Measurements from ENCODE around the gene PSMA7.

The PSMA7 gene

GRCh38 chr20:62171245-62171644 lies 28.1 kb upstream of the PSMA7 start:
- FAIRE-seq, result no peak

DNA sequence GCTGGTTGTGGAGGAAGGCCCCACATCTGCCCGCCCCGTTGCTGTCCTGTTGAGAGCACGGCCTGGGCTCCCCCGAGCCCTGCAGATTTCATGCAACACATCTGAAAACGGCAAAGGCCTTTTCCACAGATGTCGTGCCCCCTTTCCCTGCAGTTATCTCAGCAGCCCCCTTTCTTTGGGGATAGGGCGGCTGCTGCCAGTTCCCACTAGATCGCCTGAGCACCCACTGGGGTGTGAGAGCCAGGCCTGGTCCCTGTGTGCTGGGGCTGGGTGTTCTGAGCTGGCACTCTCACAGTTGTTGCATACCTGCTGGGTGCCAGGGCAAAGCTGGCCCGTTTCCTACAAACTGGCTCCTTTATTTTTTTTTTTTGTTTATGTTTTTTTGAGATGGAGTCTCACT lies 27.3 kb upstream of the PSMA7 start:
- no peak for FAIRE-seq

DNA sequence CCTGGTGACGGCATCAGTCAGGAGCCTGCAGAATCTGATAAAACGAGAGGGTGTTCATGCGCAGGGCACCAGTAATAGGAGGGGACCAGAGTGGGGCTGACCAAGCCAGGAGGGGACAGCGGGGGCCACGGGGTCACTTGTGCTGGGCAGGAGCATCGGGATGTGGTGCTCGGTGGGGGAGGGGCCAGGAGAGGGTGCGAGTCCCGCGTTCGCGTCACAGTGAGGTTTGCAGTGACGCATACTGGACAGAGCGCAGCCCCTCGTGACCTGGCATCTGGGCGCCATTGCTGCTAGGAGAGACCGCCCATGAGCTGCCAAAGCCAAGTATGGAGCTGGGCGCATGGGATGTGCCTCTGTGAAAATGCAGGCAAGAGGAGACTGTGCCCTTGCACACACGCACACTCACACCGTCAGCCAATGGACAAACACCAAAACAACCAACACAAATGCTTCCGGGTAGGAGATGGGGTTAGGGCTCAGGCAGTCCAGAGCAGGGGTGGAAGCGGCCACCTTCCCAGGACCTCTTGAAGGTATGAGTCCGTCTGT lies 25.8 kb upstream of the PSMA7 start:
- FAIRE-seq, result no peak

DNA sequence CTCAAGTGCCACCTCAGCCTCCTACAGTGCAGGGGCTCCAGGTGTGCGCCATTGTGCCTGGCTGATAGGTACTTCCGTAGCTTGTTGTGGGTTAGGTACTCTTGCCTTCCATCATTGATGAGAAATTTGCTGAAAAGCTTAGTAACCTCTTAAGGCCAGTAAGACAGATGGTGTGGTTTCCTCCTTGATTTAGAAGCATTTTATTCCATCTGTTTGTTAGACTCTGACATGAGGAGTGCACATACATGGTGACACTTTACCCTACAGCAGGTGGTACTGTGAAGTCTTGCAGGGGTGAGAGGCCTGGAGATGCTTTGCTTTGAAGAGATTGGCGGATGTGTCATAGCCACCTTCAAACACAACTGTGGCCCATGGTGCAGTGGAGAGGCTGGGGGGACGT lies 24.9 kb upstream of the PSMA7 start:
- no peak for FAIRE-seq

DNA sequence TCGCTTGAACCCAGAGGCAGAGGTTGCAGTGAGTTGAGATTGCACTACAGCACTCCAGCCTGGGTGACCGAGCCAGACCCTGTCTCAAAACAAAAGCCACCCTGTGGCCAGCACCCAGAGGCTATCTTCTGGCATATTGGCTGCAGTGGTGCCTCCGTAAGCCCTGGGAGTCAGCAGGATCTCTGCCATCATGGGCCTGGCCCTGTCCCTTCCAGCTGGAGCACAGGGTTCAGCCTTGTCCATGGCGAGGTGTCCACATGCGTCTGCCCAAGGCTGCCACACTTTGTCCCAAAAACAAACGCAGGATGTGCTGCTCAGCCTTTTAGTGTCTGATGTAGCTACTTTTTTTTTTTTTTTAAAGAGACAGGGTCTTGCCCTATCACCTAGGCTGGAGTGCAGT lies 24.3 kb upstream of the PSMA7 start:
- FAIRE-seq, result no peak

DNA sequence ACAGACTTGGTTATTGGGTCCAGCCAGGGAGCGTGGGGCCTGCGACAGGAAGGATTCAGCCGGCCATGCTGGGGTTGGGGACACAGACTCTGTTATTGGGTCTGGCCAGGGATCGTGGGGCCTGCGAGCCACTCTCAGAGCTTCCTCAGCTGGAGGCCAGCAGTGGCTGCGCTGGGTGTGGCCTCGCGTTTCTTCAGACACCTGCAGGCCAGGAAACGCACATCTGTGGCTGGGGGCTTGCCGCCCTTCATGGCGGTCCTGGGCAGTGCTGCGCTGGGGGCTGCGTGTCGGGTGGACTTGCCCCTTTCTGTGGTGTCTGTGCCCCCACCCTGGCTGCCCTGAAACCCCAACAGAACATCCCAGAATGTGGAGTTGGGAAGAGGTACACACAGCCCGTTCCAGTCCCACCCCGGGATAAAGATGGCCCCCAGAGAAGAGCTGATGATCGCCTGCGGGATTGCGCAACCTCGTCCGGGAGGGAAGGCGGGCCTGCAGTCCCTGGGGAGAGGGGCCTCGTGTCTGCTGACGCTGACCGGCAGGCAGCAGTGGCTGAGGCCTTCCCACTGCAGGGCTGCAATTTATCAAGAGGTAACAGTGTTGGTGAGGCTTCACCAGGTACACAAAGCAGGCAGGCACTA lies 22.7 kb upstream of the PSMA7 start:
- FAIRE-seq, result no peak

DNA sequence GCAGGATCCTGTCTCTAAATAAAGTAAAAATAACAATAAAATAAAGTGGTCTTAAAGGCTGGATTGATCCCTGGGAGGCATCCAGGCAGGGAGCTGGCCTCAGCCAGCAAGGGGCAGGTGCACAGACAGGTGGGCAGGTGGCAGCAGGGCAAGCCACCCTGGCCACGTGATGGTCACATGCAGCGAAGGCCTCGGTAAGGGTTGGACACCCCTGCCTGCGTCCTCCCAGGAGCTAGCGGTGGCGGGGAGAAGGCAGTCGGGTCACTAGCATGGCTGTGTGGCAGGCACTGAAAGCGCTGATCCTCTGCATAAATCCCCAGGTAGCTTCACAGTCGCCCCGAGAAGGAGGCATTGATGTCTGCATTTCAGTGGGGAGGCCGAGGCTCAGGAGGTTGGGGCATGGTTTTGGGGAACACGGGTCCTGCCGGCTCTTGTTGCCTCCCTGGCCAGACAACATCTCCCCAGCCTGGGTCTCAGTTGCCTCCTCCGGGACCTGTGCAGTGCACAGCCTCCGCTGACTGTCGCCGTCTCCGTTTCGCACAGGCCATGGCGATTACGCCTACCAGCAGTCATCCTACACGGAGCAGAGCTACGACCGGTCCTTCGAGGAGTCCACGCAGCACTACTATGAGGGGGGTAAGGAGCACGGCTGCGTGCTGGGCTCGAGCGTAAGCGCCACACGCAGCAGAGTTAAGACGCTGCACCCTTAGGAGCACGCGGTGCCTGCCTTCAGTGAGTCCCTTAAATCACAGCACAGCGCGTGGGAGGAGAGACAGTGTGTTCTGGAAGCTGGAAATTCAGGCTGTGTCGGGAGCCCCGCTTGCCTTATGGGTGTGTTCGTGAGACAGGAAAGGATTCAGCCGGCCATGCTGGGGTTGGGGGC lies 21.9 kb upstream of the PSMA7 start:
- no peak for FAIRE-seq

DNA sequence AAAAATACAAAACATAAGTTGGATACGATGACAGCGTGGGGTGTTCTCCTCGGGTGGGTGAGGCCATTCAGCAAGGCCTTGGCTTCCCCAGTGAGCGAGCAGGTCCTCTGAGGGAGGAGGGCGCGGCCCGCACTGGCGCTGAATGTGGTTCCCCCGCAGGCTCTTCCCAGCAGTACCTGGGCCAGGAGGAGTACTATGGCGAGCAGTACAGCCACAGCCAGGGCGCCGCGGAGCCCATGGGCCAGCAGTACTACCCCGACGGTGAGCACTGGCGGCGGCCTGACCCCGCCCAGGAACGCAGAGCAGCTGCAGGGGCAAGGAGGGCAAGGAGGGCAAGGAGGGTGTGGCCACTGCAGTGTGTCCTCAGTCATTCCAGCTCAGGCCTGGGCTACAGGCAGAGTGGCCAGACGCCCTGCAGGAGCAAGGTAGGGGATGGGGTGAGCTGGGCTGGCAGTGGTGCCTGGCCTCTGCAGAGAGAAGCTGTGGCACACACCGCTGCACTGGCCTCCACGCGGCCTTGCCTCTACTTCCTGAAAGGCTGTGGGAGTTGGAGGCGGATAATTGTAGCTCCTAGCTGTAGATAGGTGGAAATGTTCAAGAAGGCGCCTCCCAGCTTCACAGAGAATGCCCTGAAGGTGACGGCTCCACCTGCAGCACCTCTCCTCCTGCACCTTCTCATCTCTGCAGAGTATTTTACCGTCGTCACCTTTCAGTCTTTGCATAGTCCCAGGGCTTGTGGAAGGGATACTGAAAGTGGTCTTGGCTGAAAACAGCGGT lies 21.0 kb upstream of the PSMA7 start:
- FAIRE-seq, result no peak

DNA sequence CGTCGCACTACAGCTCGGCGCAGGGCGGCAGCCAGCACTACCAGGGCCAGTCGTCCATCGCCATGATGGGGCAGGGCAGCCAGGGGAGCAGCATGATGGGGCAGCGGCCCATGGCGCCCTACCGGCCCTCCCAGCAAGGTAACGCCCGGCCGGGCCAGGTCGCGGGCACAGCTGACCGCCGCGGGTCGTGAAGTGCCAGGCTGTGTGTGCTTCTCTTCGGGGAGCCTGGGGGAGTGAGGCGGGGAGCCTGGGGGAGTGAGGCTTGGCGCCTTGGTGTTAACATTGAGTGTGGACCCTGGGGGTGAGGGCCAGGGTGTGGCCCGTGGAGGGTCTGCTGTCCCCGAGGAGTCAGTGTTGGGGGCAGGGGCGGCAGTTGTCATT lies 20.3 kb upstream of the PSMA7 start:
- FAIRE-seq, result no peak

GRCh38 chr20:62162765-62163484 lies 19.7 kb upstream of the PSMA7 start:
- FAIRE-seq, result no peak

DNA sequence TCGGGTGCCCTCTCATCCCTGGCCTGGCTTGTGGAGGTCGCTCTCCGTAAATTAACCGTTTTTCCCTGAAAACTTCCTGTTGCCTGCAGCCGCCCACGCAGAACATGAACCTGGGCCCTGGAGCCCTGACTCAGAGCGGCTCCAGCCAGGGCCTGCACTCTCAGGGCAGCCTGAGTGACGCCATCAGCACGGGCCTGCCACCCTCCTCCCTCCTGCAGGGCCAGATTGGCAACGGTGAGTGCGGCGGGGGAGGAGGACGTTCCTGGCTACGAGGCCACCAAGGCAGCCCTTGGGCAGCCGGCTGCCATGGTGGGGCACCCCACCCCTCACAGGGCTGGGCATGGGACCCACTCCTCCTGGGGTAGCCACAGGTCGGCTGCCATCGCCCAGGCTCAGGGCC lies 18.2 kb upstream of the PSMA7 start:
- no peak for FAIRE-seq

- no peak for FAIRE-seq
Measured at GRCh38 chr20:62160876-62161275, 17.7 kb upstream of the PSMA7 start.

DNA sequence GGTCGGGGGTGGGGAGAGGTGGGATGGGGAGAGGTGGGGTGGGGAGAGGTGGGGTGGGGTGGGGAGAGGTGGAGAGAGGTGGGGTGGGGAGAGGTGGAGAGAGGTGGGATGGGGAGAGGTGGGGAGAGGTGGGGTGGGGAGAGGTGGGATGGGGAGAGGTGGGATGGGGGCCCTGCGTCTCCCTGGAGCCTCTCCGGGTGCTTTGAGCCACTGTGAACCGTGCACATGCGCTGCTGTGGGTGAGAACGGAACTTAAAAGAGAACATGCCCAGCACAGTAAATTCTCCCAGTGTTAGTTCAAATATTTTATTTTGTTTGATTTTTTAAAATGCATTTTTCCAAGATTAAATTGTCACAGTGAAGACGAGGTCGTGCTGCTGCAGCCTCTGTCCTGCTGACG lies 17.1 kb upstream of the PSMA7 start:
- FAIRE-seq, result no peak

DNA sequence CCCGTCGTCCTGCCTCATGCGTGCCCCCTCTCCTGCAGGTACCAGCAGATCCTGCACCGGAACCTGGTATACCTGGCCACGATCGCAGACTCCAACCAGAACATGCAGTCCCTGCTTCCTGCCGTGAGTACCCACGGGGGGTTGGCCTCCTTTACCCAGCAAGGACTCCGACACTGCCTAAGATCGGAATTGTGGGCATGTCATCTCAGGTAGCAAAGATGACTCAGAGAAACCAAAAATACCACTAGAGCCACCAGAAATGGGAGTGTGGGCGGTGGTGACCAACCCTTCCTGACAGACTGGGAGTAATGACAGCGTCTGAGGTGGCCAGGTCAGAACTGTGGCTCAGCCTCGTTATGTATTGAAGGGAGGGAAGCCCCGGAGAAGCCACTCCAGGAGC lies 16.6 kb upstream of the PSMA7 start:
- no peak for FAIRE-seq

GRCh38 chr20:62159052-62159451 lies 15.9 kb upstream of the PSMA7 start:
- no peak for FAIRE-seq

- FAIRE-seq, result no peak
Measured at GRCh38 chr20:62158541-62158940, 15.3 kb upstream of the PSMA7 start.

DNA sequence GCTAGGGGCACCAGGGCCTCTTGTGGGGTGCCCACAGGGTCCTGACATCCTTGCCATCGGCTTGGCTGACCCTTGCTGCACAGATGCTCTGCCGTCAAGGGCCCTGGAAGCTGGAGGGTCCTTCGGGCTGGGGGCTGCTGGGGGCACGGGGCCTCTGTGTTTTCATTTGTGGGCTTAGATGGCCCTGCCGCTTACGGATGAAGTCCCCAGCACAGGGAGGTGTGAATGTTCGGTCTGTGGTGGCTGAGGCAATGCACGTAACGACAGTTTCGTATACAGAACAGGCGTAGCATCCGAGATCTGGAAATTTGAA lies 14.8 kb upstream of the PSMA7 start:
- no peak for FAIRE-seq

GRCh38 chr20:62157387-62158087 lies 14.3 kb upstream of the PSMA7 start:
- no peak for FAIRE-seq

GRCh38 chr20:62156592-62157386 lies 13.6 kb upstream of the PSMA7 start:
- no peak for FAIRE-seq

- FAIRE-seq, result no peak
Measured at GRCh38 chr20:62156254-62156556, 13.0 kb upstream of the PSMA7 start.

DNA sequence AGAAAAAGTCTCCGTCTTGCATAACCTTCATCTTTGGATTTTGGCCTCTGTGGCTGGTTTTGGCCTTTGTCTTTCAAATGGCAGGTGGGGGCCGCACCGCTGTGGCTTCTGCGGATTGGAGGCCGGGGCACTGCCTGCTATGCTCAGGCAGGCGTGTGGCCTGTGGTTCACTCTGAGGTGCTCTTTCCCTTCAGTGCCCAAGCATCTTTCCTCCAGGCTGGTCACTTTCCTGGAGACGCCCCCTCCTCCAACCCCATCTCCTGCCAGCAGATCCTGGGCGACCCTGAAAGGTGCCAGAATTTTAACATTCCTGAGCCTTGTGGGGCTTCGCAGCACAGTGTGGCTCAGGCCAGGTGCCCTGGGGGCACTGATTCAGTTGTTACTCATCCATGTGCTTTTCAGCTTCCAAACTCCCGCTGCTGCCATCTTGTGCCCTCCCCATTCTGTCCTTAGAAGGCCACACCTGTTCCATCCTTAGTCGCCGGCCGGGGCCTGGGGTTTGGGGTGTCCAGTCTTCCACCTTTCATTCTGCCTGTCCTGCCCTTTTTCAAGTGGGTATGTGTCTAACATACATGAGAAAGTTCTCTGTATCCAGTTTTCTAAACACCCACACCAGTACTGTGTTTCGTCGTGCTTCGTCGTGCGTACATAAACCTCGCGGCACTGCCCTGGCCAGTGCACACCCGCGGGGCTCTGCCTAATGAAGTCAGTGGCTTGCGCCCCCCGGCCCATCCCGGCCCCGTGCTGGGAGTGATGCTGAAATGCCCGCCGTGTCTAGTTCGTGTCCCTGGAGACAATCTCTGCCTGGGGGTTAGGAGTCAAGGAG lies 12.4 kb upstream of the PSMA7 start:
- FAIRE-seq, result no peak
